Peyer's patch (tissue), 4 donors: ENCODE data around the gene AGBL2.

ENCODE experiments used
- POLR2A ChIP-seq, 2 donors: fragments of 450-650 bp; IDR thresholded peaks; one replicate each; pipeline ENCODE4 v1.5.1; 2017; ENCODE audit warnings: antibody characterized with exemption in 2 of 2, mild to moderate bottlenecking in 2 of 2, moderate library complexity in 2 of 2
- TF ChIP-seq, protein P1 (sequence below), 6 experiments: fragments of 450-650 bp in 4 of 6; fragments of 200-600 bp in 2 of 6; sonication (generic) in 1 of 6; IDR thresholded peaks; one replicate each; pipeline ENCODE4 v1.5.1; 2017 to 2019; ENCODE audit warnings: antibody characterized with exemption in 6 of 6, mild to moderate bottlenecking in 3 of 6, moderate library complexity in 1 of 6

DNA sequence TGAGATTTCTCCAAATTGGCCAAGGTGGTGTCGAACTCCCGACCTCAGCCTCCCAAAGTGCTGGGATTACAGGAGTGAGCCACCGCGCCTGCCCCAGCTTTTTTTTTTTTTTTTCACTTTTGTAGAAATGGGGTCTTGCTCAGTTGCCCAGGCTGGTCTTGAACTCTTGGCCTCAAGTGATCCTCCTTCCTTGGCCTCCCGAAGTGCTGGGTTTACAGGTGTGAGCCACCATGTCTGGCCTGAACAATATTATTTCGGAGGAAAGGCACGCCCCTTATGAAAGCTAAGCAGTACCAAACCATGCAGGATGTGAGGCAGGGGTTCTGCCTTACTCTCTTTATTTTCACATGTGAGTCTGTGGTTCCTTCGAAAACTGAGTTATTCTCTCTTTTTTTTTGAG, 88.9 kb downstream of the AGBL2 start:
- TF ChIP-seq POLR2A (IDR thresholded peaks at IDR 0.05): no peak
- TF ChIP-seq, protein P1, sequence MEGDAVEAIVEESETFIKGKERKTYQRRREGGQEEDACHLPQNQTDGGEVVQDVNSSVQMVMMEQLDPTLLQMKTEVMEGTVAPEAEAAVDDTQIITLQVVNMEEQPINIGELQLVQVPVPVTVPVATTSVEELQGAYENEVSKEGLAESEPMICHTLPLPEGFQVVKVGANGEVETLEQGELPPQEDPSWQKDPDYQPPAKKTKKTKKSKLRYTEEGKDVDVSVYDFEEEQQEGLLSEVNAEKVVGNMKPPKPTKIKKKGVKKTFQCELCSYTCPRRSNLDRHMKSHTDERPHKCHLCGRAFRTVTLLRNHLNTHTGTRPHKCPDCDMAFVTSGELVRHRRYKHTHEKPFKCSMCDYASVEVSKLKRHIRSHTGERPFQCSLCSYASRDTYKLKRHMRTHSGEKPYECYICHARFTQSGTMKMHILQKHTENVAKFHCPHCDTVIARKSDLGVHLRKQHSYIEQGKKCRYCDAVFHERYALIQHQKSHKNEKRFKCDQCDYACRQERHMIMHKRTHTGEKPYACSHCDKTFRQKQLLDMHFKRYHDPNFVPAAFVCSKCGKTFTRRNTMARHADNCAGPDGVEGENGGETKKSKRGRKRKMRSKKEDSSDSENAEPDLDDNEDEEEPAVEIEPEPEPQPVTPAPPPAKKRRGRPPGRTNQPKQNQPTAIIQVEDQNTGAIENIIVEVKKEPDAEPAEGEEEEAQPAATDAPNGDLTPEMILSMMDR (IDR thresholded peaks at IDR 0.05): no peak
